ENCODE measurements around the gene AMER3. TPM values are rescaled to one million over a fixed set of nuclear protein-coding genes. Genes with fewer than 3 reads are reported as not detected.
"Not testable (repeated sequence)": the region's sequence is repeated elsewhere in the genome, so short reads cannot be mapped to it uniquely, and the experiment has no call there.

AMER3 gene, protein sequence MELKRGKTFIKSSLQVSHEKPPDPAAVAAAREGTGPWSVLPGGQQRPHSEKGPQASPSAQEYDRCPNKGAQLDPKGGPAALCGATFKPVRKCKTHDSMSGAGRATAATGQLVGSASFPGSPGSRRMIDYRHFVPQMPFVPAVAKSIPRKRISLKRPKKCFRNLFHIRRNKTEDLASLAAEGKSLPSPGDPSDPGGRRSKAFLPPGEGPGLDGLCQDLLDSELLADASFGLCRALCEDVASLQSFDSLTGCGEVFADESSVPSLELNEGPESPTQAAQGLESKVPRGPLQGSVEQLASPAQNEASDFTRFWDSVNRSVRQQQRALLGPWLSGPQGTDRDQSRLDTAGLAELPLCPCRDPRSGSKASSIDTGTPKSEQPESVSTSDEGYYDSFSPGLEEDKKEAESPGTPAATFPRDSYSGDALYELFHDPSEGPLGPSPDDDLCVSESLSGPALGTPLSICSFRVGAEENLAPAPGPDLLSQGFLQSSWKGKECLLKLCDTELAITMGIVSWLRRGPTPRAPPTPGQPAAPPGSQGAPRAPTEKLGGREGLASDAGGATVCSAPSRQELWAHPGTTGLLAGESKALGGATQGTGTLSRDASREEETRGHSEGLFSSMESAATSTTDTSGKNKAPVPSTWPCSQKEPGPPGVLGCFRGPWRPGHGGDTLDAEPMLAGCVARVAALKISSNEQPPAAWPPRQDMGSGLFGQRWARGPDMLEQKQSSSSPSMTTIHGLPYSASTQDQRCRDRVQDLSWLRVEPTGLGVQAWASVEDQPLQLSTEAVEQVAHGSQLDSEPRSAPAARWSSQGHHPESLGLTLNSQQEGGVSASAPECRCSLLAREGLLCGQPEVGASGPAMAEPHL
- 1.3 TPM for polyA plus RNA-seq
- long read RNA-seq, donor 1 = 0 reads
- long read RNA-seq, donor 2 = 0 reads
- long read RNA-seq, donor 3 = 0 reads
- long read RNA-seq, donor 4 = 0 reads
- long read RNA-seq, donor 5, partial matches to known transcripts = 0 of 1 reads
- long read RNA-seq, donor 5, other reads (novel, unspliced or antisense) = 0 of 1 reads
- long read RNA-seq, donor 6, partial matches to known transcripts = 0 of 1 reads
- long read RNA-seq, donor 6, other reads (novel, unspliced or antisense) = 0 of 1 reads
- long read RNA-seq, donor 7 = 0 reads
- long read RNA-seq, donor 8, partial matches to known transcripts = 0 of 1 reads
- long read RNA-seq, donor 8, other reads (novel, unspliced or antisense) = 0 of 1 reads
- long read RNA-seq, donor 9 = 0 reads
- long read RNA-seq, donor 10 = 0 reads
- long read RNA-seq, donor 11, partial matches to known transcripts = 0 of 1 reads
- long read RNA-seq, donor 11, other reads (novel, unspliced or antisense) = 0 of 1 reads

DNA sequence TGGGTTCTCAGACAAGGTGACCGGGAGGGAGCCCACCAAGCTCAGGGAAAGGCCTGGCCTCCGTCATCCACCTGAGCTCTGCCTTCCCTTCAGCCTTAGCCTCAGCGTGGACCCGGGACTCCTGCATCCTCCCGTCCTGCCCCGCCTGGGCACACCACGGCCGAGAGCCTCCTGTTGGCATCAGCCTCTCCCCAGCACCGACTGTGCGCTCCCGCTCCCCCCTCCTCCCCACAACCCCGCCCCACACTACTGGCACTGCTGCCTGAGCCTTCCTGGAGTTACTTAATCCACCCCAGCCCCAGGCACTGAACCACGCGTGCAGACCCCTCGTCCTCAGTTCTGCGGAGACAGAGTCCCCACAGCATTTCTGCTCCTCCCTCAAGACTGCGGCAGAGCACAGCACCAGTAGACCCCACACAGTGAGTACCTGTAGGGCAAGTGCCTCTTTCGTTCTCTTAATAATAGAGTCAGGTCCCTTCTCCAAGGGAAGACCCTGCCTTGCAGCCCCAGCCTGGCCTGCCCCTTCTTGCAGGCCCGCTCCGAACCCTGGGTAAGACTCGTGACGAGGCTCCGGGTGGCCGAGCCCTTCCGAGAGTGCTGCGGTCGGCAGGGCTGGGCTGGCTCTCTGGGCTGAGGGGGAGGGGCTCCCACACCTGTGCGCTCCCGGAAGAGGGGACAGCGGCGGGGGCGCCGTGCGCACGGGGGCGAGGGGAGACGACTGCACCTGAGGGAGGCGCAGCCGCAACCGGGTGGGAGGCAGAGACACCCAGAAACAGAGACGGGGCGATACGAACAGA lies at the start of gene AMER3:
Gene AMER3, plus strand, starts transcription at position 285 of the 797 bp plus-strand sequence. CDS start 6,533 bp downstream, outside the sequence.
- Histone ChIP-seq H3K4me1 (ENCODE audit: control insufficient read depth, insufficient read depth, low read length) (peaks cover 3% of the 10 kb centered on the region), H3K36me3 (ENCODE audit: control insufficient read depth, insufficient read depth, low read length) (no peaks in the 10 kb centered on the region), H3K27ac (ENCODE audit: low read length) (peak within 1 kb of the TSS; percentile 29), H3K4me3 (ENCODE audit: low read length) (peak within 1 kb of the TSS; percentile 38), H3K27me3 (ENCODE audit: control insufficient read depth, insufficient read depth, low read length) (peaks cover 37% of the 10 kb centered on the region), H3K9me3 (ENCODE audit: control insufficient read depth, low read depth, low read length) (no peaks in the 10 kb centered on the region)
- WGBS (ENCODE audit: insufficient coverage, low lambda C conversion rate) = no CpG with 5 or more reads among the region's 43 CpGs
- peak in 1 of 2 donors; percentile 37 for DNase-seq

- not testable (repeated sequence) for DNase-seq; H3K4me3 ChIP-seq (ENCODE audit: low read length); H3K36me3 ChIP-seq (ENCODE audit: control insufficient read depth, insufficient read depth, low read length); H3K27me3 ChIP-seq (ENCODE audit: control insufficient read depth, insufficient read depth, low read length); H3K27ac ChIP-seq (ENCODE audit: low read length); H3K4me1 ChIP-seq (ENCODE audit: control insufficient read depth, insufficient read depth, low read length); H3K9me3 ChIP-seq (ENCODE audit: control insufficient read depth, low read depth, low read length)
- no CpG with 5 or more reads among the region's 2 CpGs for WGBS (ENCODE audit: insufficient coverage, low lambda C conversion rate)
Measured at GRCh38 chr2:130714795-130715194, 40.5 kb upstream of the AMER3 start.

GRCh38 chr2:130720036-130720435 lies 35.3 kb upstream of the AMER3 start:
- H3K4me1 ChIP-seq (ENCODE audit: control insufficient read depth, insufficient read depth, low read length) = no peaks in the 10 kb centered on the region
- no peaks in the 10 kb centered on the region for H3K9me3 ChIP-seq (ENCODE audit: control insufficient read depth, low read depth, low read length)
- H3K27ac ChIP-seq (ENCODE audit: low read length) = no peak overlapping the region
- DNase-seq = no peak
- no peaks in the 10 kb centered on the region for H3K36me3 ChIP-seq (ENCODE audit: control insufficient read depth, insufficient read depth, low read length)
- peaks cover 2% of the 10 kb centered on the region for H3K27me3 ChIP-seq (ENCODE audit: control insufficient read depth, insufficient read depth, low read length)
- no CpG with 5 or more reads among the region's 8 CpGs for WGBS (ENCODE audit: insufficient coverage, low lambda C conversion rate)
- H3K4me3 ChIP-seq (ENCODE audit: low read length) = no peak overlapping the region

DNA sequence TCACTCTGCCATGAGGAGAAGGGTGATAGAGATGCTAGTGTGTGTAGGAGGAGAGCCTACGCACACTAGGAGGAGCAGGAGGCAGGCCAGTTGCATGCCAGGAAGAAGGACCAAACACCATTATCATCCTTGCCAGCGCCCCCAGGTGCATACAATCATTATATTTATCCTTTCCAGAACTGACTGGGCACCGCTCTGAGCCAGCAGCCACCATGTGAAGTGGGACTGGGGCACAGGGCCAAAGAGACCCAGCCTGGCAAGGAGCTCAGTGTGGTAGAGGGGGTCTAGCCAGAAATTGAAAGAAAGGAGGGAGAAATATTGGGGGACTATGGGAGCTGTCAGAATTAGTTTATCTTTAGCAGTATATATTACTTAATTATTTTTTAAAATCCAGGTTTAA lies 34.8 kb upstream of the AMER3 start:
- WGBS (ENCODE audit: insufficient coverage, low lambda C conversion rate) = 80% methylated on average over 1 of the region's 3 CpGs
- no peaks in the 10 kb centered on the region for H3K36me3 ChIP-seq (ENCODE audit: control insufficient read depth, insufficient read depth, low read length)
- peaks cover 5% of the 10 kb centered on the region for H3K27me3 ChIP-seq (ENCODE audit: control insufficient read depth, insufficient read depth, low read length)
- H3K9me3 ChIP-seq (ENCODE audit: control insufficient read depth, low read depth, low read length) = no peaks in the 10 kb centered on the region
- H3K4me3 ChIP-seq (ENCODE audit: low read length) = no peak overlapping the region
- DNase-seq = no peak
- no peaks in the 10 kb centered on the region for H3K4me1 ChIP-seq (ENCODE audit: control insufficient read depth, insufficient read depth, low read length)
- H3K27ac ChIP-seq (ENCODE audit: low read length) = no peak overlapping the region

GRCh38 chr2:130724455-130724854 lies 30.9 kb upstream of the AMER3 start:
- no peak overlapping the region for H3K27ac ChIP-seq (ENCODE audit: low read length)
- no peak overlapping the region for H3K4me3 ChIP-seq (ENCODE audit: low read length)
- WGBS (ENCODE audit: insufficient coverage, low lambda C conversion rate) = no CpG with 5 or more reads among the region's 2 CpGs
- H3K4me1 ChIP-seq (ENCODE audit: control insufficient read depth, insufficient read depth, low read length) = peaks cover 8% of the 10 kb centered on the region
- no peaks in the 10 kb centered on the region for H3K36me3 ChIP-seq (ENCODE audit: control insufficient read depth, insufficient read depth, low read length)
- peaks cover 35% of the 10 kb centered on the region for H3K27me3 ChIP-seq (ENCODE audit: control insufficient read depth, insufficient read depth, low read length)
- DNase-seq = no peak
- H3K9me3 ChIP-seq (ENCODE audit: control insufficient read depth, low read depth, low read length) = no peaks in the 10 kb centered on the region

DNA sequence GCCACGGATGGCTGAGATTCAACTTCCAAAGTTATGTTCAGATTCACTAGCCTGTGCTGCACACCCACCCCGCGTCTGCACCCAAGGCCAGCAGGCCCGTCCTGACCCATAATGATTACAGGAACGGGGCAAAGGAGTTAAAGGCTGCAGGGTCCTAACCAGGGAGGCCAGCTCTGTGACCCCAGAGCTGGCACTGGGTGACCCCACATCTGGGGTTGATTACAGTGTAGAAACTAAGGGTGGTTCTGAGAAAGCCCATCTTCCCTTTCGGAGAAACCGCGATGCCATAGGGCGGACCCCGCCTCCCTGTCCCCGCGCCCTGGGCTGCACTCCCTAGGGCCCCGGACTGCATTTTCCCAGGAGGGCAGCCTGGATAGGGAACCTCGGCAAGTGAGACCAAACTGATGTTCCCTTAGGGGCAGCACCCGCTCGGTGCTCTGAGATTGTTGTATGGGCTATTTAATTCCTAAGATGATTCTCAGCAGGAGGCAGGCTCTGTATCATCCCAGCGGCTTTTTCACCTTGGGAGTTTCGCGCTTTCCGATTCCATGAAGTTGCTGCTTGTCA lies 28.6 kb upstream of the AMER3 start:
- peak overlapping the region; percentile 47 for H3K27ac ChIP-seq (ENCODE audit: low read length)
- peak overlapping the region; percentile 34 for H3K4me3 ChIP-seq (ENCODE audit: low read length)
- DNase-seq = peak in 1 of 2 donors; percentile 11
- peaks cover 8% of the 10 kb centered on the region for H3K4me1 ChIP-seq (ENCODE audit: control insufficient read depth, insufficient read depth, low read length)
- no peaks in the 10 kb centered on the region for H3K9me3 ChIP-seq (ENCODE audit: control insufficient read depth, low read depth, low read length)
- H3K27me3 ChIP-seq (ENCODE audit: control insufficient read depth, insufficient read depth, low read length) = peaks cover 41% of the 10 kb centered on the region
- no peaks in the 10 kb centered on the region for H3K36me3 ChIP-seq (ENCODE audit: control insufficient read depth, insufficient read depth, low read length)
- WGBS (ENCODE audit: insufficient coverage, low lambda C conversion rate) = no CpG with 5 or more reads among the region's 20 CpGs

DNA sequence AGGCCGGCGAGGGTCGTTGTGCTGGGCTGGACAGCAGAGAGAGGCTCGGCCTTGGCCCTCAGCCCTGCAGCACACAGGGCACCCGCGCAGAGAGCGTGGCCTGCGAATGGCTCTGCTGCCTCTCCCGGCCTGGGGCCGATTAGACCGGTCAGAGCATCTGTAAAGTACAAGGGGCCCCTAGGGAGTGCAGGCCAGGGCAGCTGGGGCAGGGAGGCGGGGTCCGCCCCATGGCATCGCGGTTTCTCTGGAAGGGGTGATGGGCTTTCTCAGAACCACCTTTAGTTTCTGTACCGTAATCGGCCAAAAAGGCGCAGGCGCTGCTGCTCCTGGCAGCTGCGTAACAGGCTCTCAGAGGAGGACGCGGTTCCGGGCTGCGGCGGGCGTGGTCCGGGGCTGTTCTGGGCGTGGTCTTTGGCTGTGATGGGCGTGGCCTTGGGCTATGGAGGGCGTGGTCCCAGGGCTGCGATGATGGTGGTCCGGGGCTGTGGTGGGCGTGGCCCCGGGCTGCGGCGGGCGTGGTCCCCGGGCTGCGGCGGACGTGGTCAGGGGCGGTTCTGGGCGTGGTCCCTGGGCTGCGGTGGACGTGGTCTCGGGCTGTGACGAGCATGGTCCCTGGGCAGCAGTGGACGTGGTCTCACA lies 27.9 kb upstream of the AMER3 start:
- Histone ChIP-seq H3K27ac (ENCODE audit: low read length) (peak overlapping the region; percentile 47), H3K4me3 (ENCODE audit: low read length) (peak overlapping the region; percentile 34), H3K9me3 (ENCODE audit: control insufficient read depth, low read depth, low read length) (no peaks in the 10 kb centered on the region), H3K36me3 (ENCODE audit: control insufficient read depth, insufficient read depth, low read length) (no peaks in the 10 kb centered on the region), H3K4me1 (ENCODE audit: control insufficient read depth, insufficient read depth, low read length) (peaks cover 8% of the 10 kb centered on the region), H3K27me3 (ENCODE audit: control insufficient read depth, insufficient read depth, low read length) (peaks cover 41% of the 10 kb centered on the region)
- no CpG with 5 or more reads among the region's 48 CpGs for WGBS (ENCODE audit: insufficient coverage, low lambda C conversion rate)
- peak; percentile 54 to 69 for DNase-seq

DNA sequence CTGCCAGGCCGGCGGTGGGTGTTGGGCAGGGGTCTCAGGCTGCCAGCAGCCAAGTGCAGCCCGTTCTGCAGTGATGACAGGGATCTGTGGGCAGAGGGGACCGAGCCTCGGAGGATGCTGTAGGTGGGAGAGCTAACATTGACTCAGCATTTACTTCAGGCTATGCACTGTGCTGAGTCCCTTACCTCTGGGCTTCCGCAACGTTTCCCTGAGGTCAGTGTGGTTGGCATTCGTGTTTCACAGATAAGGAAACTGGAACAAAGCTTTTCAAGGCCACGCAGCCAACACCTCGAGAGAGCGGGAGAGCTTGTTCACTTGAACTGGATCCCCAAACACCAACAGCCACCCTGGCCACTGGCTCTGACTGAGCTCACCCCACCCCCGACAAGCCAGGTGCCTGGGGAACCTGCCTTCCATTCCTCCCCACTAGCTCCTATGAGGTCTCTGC lies 27.3 kb upstream of the AMER3 start:
- no CpG with 5 or more reads among the region's 12 CpGs for WGBS (ENCODE audit: insufficient coverage, low lambda C conversion rate)
- peak overlapping the region; percentile 31 for H3K27ac ChIP-seq (ENCODE audit: low read length)
- H3K36me3 ChIP-seq (ENCODE audit: control insufficient read depth, insufficient read depth, low read length) = no peaks in the 10 kb centered on the region
- DNase-seq = peak in 1 of 2 donors; percentile 22
- H3K27me3 ChIP-seq (ENCODE audit: control insufficient read depth, insufficient read depth, low read length) = peaks cover 41% of the 10 kb centered on the region
- H3K9me3 ChIP-seq (ENCODE audit: control insufficient read depth, low read depth, low read length) = no peaks in the 10 kb centered on the region
- H3K4me3 ChIP-seq (ENCODE audit: low read length) = no peak overlapping the region
- peaks cover 8% of the 10 kb centered on the region for H3K4me1 ChIP-seq (ENCODE audit: control insufficient read depth, insufficient read depth, low read length)

Data from large intestine (tissue), 12 donors.